HAP-1 (cell line): ENCODE measurements around the gene UBXN11.

Experiments
- DNase-seq, 2 experiments: peaks; one replicate each; pipeline ENCODE4 v3.0.0-alpha.2; 2016 to 2020; ENCODE audit warnings: low spot score in 2 of 2
- H3K27me3 ChIP-seq: fragments of 250-450 bp; sonication (Bioruptor Pico); 2 replicates; pipeline ENCODE4 v1.5.1; 2020; ENCODE audit warnings: low read depth, mild to moderate bottlenecking, moderate library complexity
- H3K36me3 ChIP-seq: fragments of 250-450 bp; sonication (Bioruptor Pico); replicated peaks from 2 replicates; pipeline ENCODE4 v1.5.1; 2020; ENCODE audit warnings: mild to moderate bottlenecking
- H3K4me1 ChIP-seq: fragments of 250-450 bp; sonication (Bioruptor Pico); 2 replicates; pipeline ENCODE4 v1.5.1; 2020; ENCODE audit warnings: mild to moderate bottlenecking
- H3K4me3 ChIP-seq: fragments of 250-450 bp; sonication (Bioruptor Pico); 2 replicates; pipeline ENCODE4 v1.5.1; 2020; ENCODE audit warnings: mild to moderate bottlenecking, moderate library complexity
- H3K9me3 ChIP-seq: fragments of 250-450 bp; sonication (Bioruptor Pico); 2 replicates; pipeline ENCODE4 v1.5.1; 2020; ENCODE audit warnings: mild to moderate bottlenecking, moderate library complexity
- in situ Hi-C: fragments of 300-500 bp; cut with MboI; formaldehyde crosslinking; loops from 3 replicates; pipeline ENCODE4 v1.14.3; 2020; ENCODE audit warnings: low sequenced_read_pairs, inconsistent platforms, mixed read lengths

UBXN11 gene

DNA sequence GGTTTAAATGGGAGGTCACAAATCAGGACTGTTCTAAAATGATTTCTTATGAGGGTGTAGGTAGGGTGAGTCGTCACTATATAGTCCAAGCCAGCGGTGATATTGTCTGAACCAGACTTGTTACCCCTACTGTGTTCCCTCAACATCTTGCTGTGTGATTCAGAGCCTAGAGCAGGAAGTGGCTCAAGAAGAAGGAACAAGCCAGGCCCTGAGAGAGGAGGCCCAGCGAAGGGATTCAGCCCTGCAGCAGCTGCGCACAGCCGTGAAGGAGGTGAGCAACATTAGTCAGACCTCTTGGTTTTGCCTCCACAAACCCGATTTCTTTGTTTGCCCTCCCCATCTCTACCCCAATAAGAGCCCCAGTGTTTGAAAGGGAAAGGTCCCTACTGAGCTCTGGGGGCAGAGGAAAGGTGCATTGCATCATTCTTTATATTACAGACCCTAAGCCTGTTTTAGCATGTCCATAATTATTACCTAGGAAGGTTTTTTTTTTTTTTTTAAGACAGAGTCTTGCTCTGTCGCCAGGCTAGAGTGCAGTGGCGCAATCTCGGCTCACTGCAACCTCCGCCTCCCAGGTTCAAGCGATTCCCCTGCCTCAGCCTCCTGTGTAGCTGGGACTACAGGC, 31.5 kb downstream of the UBXN11 start:
- in situ Hi-C loops, result no loop called here
- peaks cover 86% of the 10 kb centered on the region for H3K36me3 ChIP-seq
- H3K4me3 ChIP-seq, result no peak overlapping the region
- H3K4me1 ChIP-seq, result peaks cover 8% of the 10 kb centered on the region
- H3K9me3 ChIP-seq, result no peaks in the 10 kb centered on the region
- H3K27me3 ChIP-seq, result no peaks in the 10 kb centered on the region
- no peak for DNase-seq

- no peak for DNase-seq
- Histone ChIP-seq H3K4me3 (no peak overlapping the region), H3K4me1 (no peaks in the 10 kb centered on the region), H3K9me3 (no peaks in the 10 kb centered on the region), H3K27me3 (no peaks in the 10 kb centered on the region), H3K36me3 (peaks cover 84% of the 10 kb centered on the region)
- in situ Hi-C loops, result no loop called here
Observed at GRCh38 chr1:26269198-26269550, 37.3 kb downstream of the UBXN11 start.

DNA sequence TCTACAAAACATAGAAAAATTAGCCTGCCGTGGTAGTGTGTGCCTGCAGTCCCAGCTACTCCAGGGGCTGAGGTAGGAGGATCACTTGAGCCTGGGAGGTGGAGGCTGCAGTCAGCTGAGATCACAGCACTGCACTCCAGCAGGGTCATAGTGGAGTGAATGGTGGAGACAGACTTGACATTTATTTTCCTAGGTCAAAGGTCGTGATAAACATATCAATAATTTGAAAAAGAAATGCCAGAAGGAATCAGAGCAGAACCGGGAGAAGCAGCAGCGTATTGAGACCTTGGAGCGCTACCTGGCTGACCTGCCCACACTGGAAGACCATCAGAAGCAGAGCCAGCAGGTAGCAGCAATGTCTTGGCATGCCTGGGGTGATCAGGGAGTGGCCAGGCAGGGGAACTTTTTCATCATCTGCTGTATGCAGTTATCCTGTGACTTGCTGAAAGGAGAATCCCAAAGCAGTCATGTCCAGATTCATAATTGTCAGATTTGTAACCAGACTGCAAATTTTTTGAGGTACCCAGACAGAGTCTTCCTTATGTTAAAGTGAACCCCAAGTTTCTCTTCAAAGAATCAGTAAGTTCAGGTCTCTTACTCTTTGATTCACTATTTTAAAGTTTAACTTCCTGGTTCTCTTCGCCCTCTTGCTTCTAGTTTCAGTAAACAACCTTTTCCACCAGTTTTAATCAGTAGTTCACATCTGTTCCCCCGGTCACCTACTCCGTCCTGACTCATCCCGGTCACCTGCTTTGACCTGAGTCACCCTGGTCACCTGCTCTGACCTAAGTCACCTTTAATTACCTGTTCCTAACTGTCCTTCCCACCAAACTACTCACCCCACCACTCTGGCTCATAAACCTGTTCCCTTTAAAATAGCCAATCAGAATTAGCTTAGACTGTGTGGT, 37.9 kb downstream of the UBXN11 start:
- Histone ChIP-seq H3K4me1 (no peaks in the 10 kb centered on the region), H3K9me3 (no peaks in the 10 kb centered on the region), H3K27me3 (no peaks in the 10 kb centered on the region), H3K36me3 (peaks cover 84% of the 10 kb centered on the region), H3K4me3 (no peak overlapping the region)
- no peak for DNase-seq
- in situ Hi-C loops, result no loop called here

DNA sequence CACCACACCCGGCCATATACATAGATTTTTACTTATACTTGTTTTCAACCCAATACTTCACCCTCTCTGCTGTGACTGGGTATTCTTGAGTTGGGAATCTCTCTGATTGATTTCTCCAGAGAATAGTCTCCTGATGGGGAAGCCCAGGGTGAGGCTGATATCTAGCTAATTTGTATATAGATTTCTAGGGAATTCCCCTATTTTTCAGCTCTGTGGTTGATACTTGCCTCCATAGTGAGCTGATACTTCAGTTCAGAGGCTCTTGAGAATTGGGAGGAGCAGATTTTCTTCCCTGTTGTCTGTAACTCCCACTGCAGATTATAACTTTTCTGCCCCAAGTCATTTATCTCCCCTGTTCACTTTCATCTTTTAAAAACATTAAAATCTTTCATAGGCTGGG, 41.0 kb downstream of the UBXN11 start:
- in situ Hi-C loops, result no loop called here
- H3K4me3 ChIP-seq, result no peak overlapping the region
- peaks cover 83% of the 10 kb centered on the region for H3K36me3 ChIP-seq
- no peak for DNase-seq
- H3K9me3 ChIP-seq, result no peaks in the 10 kb centered on the region
- H3K27me3 ChIP-seq, result no peaks in the 10 kb centered on the region
- no peaks in the 10 kb centered on the region for H3K4me1 ChIP-seq

- DNase-seq, result no peak
- H3K27me3 ChIP-seq, result no peaks in the 10 kb centered on the region
- no peaks in the 10 kb centered on the region for H3K9me3 ChIP-seq
- no peaks in the 10 kb centered on the region for H3K4me1 ChIP-seq
- peaks cover 86% of the 10 kb centered on the region for H3K36me3 ChIP-seq
- in situ Hi-C loops, result no loop called here
- H3K4me3 ChIP-seq, result no peak overlapping the region
Observed at GRCh38 chr1:26263212-26263611, 43.2 kb downstream of the UBXN11 start.

DNA sequence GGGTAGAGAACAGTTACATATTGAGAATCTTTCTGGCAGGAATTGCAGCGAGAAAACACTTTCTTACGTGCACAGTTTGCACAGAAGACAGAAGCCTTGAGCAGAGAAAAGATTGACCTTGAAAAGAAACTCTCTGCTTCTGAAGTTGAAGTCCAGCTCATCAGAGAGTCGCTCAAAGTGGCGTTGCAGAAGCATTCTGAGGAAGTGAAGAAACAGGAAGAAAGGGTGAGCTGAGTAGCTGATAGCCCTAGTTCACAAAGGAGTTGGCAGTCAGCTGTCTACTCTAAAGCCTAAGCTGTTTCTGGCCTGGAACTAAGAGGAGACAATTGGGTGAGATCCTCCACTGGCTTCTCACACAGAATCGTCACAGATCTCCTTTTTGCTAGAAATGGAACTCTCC, 46.9 kb downstream of the UBXN11 start:
- no peak overlapping the region for H3K4me3 ChIP-seq
- H3K4me1 ChIP-seq, result no peaks in the 10 kb centered on the region
- in situ Hi-C loops, result no loop called here
- DNase-seq, result no peak
- no peaks in the 10 kb centered on the region for H3K9me3 ChIP-seq
- H3K27me3 ChIP-seq, result no peaks in the 10 kb centered on the region
- peaks cover 88% of the 10 kb centered on the region for H3K36me3 ChIP-seq

- Histone ChIP-seq H3K9me3 (no peaks in the 10 kb centered on the region), H3K4me1 (no peaks in the 10 kb centered on the region), H3K27me3 (no peaks in the 10 kb centered on the region), H3K4me3 (no peak overlapping the region), H3K36me3 (peaks cover 86% of the 10 kb centered on the region)
- DNase-seq, result no peak
- in situ Hi-C loops, result no loop called here
Observed at GRCh38 chr1:26259005-26259404, 47.4 kb downstream of the UBXN11 start.

DNA sequence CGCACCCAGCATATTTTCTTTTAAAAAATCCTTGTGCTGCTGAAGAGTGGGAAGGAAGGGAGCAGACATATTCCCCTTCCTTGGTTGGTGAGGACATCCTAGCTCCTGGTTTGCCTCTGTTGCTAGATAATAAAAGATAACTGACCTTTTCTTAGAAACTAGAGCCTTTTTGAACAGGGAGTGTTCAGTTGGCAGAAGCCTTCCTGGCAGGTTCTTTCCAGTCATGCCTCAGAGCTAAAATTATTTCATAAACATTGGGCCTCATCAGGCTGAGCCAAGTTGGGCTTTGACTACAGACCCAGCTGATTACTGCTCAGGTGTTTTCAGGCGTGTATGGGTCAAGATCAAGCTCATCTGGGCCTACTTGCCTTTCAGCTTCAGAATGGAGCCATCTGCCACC, 49.2 kb downstream of the UBXN11 start:
- Histone ChIP-seq H3K4me3 (no peak overlapping the region), H3K27me3 (no peaks in the 10 kb centered on the region), H3K36me3 (peaks cover 84% of the 10 kb centered on the region), H3K4me1 (no peaks in the 10 kb centered on the region), H3K9me3 (no peaks in the 10 kb centered on the region)
- DNase-seq, result no peak
- in situ Hi-C loops, result no loop called here

DNA sequence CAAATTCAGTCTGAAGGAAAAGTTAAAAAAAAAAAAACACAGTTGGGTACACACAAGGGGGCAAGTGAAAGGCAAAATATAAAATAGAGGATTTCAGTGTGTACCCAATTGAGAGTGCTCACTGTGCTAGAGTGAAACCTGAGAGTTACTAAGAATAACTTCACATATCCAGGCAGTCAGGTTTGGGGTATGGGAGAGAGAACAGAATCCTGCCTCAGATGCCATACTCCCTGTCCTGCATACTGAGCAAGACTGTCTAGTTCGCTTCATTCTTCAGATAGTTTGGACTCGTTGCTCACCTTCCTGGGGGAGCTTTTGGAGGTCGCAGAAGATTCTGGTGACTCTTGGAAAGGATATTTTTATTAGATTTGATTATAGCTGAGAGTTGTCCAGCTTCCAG, 52.0 kb downstream of the UBXN11 start:
- no peaks in the 10 kb centered on the region for H3K27me3 ChIP-seq
- H3K36me3 ChIP-seq, result peaks cover 74% of the 10 kb centered on the region
- H3K9me3 ChIP-seq, result 0 out of 2 replicates have a peak, but pooled peaks cover 3% of the 10 kb centered on the region
- DNase-seq, result no peak
- in situ Hi-C loops, result no loop called here
- H3K4me3 ChIP-seq, result no peak overlapping the region
- no peaks in the 10 kb centered on the region for H3K4me1 ChIP-seq

DNA sequence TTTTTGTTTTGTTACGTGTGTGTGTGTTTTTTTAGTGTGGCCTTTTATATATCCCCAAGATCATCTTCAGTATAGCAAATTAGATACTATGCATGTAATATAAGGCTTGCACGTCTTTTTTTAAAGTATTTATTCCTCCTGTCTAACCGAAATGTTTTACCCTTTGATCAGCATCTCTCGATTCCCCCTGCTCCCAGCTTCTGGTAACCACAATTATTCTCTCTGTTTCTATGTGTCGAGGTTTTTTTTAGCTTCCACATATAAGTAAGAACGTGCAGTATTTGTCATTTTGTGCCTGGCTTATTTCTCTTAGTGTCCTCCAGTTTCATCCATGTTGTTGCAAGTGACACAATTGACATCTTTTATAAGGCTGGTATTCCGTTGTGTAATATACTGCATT, 53.7 kb downstream of the UBXN11 start:
- H3K36me3 ChIP-seq, result peaks cover 70% of the 10 kb centered on the region
- DNase-seq, result no peak
- no peak overlapping the region for H3K4me3 ChIP-seq
- H3K9me3 ChIP-seq, result 0 out of 2 replicates have a peak, but pooled peaks cover 3% of the 10 kb centered on the region
- in situ Hi-C loops, result no loop called here
- H3K4me1 ChIP-seq, result no peaks in the 10 kb centered on the region
- H3K27me3 ChIP-seq, result no peaks in the 10 kb centered on the region

GRCh38 chr1:26239936-26240335, 66.5 kb downstream of the UBXN11 start:
- in situ Hi-C loops, result no loop called here
- H3K4me1 ChIP-seq, result peaks cover 48% of the 10 kb centered on the region
- DNase-seq, result peak; percentile 43 to 69

GRCh38 chr1:26237230-26237966, 69.0 kb downstream of the UBXN11 start:
- Histone ChIP-seq H3K4me3 (0 out of 2 replicates have a peak overlapping the region, but pooled peaks have one; percentile 0), H3K27me3 (no peaks in the 10 kb centered on the region), H3K36me3 (peaks cover 6% of the 10 kb centered on the region; the same call in 1 of the 2 replicates), H3K4me1 (peaks cover 51% of the 10 kb centered on the region), H3K9me3 (no peaks in the 10 kb centered on the region)
- peak in 1 of 2 experiments; percentile 61 for DNase-seq
- in situ Hi-C loops, result no loop called here

More at GRCh38 chr1:26239936-26240335, 66.5 kb downstream of the UBXN11 start:
- Histone ChIP-seq H3K9me3 (no peaks in the 10 kb centered on the region), H3K27me3 (no peaks in the 10 kb centered on the region), H3K4me3 (no peak overlapping the region), H3K36me3 (peaks cover 16% of the 10 kb centered on the region)

DNA sequence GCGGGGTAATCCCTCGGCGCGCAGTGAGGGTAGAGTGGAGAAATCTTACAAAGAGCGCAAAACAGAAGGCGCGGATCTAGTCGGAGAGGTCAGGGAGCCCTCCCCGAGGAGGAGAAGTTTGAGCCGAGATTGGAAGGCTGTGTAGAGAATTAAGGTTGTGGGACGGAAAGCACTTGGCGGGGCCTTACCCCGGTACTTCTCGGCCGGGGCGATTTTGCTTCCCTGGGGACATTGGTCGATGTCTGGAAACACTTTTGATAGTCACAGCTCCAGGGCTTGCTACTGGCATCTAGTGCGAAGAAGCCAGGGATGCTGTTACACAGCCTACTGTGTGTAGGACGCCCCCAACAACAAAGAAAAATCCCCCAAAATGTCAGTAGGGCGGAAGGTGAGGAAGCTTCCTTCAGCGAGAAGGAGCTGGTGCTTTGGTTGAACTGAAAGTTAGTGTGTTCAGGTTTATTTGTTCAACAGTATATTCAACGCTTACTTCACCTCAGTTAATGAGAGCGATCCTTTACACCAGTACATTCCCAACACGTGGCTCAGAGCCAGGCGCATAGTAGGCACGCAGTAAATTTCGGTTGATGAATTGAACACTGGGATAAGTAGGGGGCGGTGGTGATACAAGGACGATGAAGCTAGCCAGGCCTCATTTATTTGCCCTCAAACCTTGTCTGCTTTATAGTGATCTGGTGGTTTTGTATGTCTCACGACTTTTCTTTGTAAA, 71.6 kb downstream of the UBXN11 start:
- Histone ChIP-seq H3K4me3 (peak overlapping the region; percentile 90), H3K36me3 (no peaks in the 10 kb centered on the region), H3K9me3 (no peaks in the 10 kb centered on the region), H3K27me3 (no peaks in the 10 kb centered on the region), H3K4me1 (peaks cover 44% of the 10 kb centered on the region)
- in situ Hi-C loops, result no loop called here
- DNase-seq, result peak; percentile 7 to 46
